ENCODE results near the gene SLC26A3.

SLC26A3 gene

DNA sequence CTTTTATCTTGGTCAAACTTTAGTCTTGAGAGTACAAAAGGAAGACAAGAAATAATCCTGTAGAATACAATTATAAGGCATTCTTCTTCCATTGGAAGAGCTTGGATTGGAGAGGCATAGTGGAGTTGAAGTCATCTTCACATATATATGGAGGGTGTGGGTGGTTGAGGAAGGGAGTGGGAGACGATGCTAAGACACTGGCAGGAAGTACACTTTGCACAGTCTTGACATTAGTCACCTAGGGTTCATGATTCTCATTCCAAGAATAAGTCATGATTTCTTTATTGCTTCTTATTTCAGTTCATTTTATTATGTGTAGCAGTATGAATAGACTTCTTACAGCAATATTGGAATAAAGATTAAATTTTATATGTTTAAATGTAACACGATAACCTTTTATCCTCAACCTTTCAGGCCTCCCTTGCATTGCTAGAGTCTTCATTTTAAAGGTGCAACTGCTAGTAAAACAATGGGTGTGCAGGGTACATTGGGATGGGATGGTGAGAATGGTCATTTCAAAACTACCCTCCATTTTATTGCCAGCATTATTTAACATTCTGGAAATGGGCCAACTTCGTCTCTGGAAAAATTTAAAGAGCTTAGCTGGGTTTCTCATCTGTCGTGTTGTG lies 12.3 kb upstream of the SLC26A3 start:
- DNase-seq: peak; percentile 6 to 65 (median 42)

- no peak for DNase-seq
Observed at GRCh38 chr7:107813524-107813923, 10.5 kb upstream of the SLC26A3 start.

DNA sequence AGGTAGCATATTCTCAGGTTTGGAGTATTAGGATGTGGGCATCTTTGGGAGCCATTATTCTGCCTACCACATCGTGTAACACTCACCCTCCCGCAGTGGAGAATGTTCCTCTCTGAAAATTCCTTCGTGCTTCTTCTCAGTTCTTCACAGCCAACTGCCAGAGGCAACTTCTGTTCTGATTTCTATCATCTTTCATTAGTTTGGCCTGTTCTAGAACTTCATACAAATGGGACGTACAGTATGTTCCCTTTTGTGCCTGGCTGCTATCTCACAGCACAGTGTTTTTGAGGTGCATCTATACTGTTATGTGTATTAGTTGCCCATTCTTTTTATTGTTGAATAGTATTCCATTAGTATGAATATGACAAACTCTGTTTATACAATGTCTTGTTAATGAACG lies 8.9 kb upstream of the SLC26A3 start:
- DNase-seq: no peak

DNA sequence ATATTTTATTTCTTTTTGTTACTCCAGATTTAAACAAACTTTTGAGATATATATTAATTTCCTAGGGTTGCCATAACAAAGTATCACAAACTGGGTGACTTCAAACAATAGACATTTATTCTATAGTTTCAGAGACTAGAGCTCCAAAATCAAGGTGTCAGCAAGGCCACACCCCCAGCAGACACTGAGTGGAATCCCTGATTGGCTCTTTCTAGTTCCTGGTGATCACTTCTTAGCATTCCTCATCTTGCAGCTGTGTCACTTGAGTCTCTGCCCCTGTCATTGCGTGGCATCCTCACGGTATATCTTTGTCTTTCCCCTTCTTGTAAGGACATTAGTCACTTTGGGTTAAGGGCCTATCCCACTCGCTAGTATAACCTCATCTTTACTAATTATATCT lies 7.6 kb upstream of the SLC26A3 start:
- DNase-seq: peak in 1 of 4 experiments; percentile 10

DNA sequence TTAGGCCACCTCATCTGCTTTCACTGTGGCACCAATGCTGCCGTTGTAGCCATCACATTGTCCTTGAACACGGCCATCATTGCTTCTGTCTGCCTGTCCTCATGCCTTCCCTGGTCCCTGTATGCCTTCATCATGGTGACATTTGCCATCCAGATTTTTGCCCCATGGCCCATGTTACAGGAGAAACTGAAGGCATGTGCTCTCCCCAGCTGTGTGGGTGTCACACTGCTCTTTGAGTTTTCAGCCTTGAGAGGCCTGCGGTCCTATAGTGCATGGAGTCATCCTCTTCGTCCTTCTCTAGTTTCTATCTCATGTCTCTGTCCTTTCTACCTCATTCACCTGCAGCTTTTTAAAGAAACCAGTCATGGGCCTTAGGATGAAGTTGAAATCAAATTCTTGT lies 6.2 kb upstream of the SLC26A3 start:
- no peak for DNase-seq

DNA sequence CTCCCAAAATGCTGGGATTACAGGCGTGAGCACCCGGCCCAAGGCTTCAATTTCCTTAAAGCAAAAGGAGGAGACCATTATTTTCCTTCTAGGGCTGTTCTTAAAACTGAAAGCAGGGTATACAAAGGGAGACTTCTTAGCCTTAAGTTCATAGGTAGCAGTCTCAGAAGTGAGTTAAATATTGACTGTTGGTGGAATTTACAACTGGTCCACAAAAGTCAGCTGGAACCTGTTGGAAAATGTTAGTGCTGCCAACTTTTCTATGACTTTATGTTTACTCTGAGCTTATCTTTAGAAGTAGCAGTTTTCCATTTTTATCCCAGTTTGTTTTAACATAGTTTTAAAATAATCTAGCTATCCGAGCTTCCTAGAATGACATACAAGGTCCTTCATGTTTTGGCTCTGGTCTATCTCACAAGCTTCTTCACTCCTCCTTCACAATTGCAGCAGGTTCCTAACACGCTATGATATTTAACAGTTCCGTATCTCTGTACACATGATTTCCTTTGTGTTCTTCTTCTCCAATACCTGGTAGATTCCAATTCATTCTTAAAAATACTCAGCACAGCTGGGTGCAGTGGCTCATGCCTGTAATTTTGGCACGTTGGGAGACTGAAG lies 3.3 kb downstream of the SLC26A3 start:
- DNase-seq: no peak

DNA sequence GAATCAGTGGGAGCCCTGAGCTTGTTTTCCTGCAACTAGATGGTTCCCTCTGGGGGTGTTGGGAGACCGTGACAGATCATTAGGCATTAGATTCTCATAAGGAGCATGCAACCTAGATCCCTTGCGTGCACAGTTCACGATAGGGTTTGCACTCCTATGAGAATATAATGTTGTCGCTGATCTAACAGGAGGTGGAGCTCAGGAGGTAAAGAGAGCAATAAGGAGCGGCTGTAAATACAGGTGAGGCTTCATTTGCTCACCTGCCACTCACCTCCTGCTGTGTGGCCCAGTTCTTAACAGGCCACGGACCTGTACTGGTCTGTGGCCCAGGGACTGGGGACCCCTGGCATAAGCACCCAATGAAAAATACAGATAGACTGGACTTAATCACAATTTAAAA lies 10.7 kb downstream of the SLC26A3 start:
- DNase-seq: no peak

DNA sequence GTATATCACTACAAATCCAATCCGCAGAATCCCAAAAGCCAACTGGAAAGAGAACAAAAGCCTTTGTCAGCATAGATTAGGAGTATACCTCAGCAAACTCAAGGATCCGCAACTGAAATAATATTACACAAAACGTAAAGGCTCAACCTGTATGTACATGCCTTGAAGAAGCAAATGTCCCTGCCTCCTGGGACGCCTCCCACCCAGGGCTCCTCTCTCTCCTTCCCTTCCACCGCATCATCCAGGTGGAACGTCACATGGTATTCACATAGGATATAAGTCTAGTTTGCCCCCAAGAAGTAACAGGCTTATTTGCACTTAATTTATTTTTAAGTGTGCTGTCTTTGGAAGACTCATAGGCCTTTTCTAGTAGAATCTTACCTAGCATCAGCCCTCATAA lies 13.4 kb downstream of the SLC26A3 start:
- DNase-seq: no peak

DNA sequence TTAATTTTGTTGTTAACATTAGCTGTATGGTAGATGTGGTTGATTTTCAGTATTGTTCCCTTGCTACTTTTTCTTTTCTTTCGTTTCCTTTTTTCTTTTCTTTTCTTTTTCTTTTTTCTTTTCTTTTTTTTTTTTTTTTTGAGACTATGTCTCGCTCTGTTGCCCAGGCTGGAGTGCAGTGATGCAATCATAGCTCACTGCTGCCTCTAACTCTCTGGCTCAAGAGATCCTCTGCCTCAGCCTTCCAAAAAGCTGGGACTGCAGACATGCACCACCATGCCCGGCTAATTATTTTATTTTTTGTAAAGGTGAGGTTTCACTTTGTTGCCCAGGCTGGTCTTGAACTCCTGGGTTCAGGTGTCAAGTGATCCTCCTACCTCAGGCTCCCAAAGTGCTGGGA lies 14.4 kb downstream of the SLC26A3 start:
- DNase-seq: no peak

- no peak for DNase-seq
Observed at GRCh38 chr7:107788216-107788615, 14.8 kb downstream of the SLC26A3 start.

DNA sequence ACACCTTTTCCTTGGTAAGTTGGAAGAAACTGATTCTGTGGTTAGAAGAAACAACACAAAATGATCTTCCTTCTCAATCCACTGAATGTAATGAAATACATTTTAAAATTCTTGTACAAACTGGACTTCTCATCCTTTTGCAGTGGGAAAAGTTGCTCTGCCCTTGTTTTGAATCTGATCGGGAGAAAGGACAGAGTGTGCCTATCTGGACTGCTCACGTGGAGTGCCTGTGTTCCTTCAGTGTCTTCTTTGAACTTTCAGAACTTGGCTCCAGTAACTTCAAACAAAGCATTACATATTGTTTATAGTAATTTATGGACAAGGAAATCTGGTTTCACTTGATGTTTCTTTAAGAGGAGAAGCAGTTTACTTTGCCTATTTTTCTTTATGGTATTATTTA lies 17.1 kb downstream of the SLC26A3 start:
- no peak for DNase-seq

GRCh38 chr7:107785170-107785569 lies 17.9 kb downstream of the SLC26A3 start:
- DNase-seq: no peak

DNA sequence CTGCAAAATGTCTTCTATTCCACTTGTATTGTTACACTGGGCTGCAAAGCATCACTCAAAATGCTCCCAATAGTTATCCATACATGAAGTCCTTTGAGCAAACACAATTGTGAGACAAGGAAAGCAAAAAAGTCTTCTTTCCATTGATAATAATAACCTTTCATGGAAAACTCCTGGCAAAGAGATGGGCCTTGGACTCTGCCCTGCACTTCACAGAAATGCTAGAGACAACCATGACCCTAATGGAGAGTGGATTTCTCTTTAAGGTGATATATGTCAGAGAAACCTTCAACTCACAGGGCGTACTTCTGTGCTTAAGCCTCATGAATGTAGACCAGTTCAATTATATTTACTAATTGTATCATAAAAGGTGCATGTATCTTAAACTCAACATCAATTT lies 19.4 kb downstream of the SLC26A3 start:
- no peak for DNase-seq

GRCh38 chr7:107782374-107782773 lies 20.6 kb downstream of the SLC26A3 start:
- DNase-seq: no peak

DNA sequence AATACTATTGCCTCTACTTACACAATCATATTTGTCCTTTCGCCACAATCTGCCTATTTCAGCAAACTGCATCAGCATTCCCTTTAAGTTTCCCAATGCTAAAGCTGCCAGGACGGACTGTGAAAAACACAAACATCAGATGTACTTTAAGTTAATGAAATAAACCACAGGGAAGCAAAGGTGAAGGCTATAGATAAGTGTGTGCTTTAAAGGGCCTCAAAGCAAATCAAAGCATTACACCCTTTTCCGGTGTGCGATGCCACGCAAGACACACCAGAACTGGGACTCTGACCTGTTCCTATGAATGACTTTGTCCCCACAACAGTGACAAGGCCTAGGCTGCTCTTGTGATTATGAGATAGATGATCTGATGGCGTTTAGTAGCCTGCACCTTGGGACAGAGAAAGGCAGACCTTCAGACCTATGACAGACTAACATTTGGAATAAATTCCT lies 23.4 kb downstream of the SLC26A3 start:
- no peak for DNase-seq

DNA sequence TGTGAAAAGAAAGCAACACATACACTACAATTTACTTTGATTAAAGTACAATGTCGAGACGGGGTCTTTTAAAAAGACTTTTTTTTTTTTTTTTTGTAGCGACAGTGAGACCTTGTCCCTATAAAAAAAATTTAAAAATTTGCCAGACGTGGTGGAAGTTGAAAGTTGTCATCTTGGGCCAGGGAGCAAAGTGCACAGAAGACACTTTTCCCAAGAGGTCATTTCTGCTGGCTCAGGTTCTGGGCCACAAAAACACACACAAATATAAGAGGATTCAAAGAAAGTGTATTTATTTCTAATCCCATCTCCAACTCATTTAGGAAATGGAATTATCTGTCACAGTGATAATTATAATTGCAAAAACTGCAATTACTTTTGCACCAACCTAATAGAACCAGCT lies 24.7 kb downstream of the SLC26A3 start:
- no peak for DNase-seq

- no peak for DNase-seq
Observed at GRCh38 chr7:107777702-107778101, 25.3 kb downstream of the SLC26A3 start.

DNA sequence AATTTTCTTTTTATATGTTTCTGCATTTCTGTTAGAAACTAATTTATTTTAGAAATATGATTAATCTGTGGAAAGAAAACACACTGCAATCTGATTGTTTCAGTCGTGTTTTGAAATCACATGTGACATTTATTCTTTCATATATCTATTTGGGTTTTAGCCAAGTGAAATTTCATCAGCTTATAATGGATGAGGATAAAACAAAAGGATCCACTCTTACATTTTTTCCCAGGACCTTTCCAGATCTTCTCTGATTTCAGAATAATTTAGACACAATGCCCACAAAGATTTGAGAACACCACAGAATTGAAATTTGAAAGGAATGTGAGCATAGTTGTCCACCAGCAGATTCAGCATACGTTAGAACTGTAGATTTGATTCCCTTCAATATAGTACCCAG lies 30.0 kb downstream of the SLC26A3 start:
- DNase-seq: no peak

GRCh38 chr7:107768263-107768662 lies 34.8 kb downstream of the SLC26A3 start:
- no peak for DNase-seq

DNA sequence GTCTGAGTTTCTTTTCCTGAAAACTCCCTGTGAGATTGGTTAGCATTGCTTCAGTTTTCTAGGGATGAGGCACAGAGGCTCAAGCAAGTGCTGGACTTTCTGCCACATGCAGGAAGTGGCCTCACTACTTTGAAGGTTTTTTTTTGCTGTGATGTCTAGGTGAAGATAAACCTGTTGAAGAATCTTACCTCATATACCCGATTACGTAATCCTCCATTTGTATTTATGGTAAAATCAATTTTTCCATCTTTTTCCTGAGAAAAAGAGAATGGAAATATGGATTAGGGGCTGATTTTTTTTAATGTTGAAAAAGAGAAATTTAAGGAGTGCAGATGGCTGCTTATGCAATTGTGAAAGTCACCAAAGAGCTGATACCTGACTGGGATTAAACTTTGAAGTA lies 35.6 kb downstream of the SLC26A3 start:
- no peak for DNase-seq

GRCh38 chr7:107758667-107759066 lies 44.4 kb downstream of the SLC26A3 start:
- no peak for DNase-seq

GRCh38 chr7:107754642-107755041 lies 48.4 kb downstream of the SLC26A3 start:
- no peak for DNase-seq

DNA sequence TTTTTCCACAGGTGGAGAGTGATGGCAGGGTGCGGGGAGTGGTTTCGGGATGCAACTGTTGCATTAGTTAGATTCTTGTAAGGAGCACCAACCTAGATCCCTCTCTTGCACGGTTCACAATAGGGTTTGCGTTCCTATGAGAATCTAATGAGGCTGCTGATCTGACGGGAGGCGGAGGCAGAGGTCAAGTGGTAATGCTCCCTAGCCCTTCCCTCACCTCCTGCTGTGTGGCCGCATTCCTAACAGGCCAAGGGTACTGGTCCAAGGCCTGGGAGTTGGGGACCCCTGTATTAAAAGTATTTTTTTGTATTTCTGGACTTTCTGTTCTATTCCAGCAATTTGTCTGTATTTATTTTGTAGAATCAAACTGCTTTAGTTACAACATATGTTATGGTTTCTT lies 51.9 kb downstream of the SLC26A3 start:
- no peak for DNase-seq

DNA sequence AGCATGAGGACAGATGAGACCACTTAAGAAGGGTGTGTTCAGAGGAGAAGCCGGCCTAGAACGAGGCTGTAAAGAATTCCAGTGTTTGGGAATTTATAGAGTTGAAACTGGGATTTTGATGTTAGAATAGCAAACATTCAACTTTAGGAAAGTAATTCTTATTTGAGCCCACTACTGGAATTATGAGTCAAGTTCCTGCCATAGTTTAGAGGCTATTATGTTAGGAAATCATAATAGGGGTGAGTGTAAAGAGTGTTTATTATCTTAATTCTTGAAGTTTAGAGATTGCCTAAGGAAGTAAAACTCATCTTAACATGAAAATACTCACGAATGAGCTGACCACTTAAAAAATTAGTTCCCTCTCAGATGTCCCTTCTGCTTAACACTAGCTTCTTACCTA lies 57.0 kb downstream of the SLC26A3 start:
- peak in 2 of 4 experiments; percentile 16 to 20 for DNase-seq

DNA sequence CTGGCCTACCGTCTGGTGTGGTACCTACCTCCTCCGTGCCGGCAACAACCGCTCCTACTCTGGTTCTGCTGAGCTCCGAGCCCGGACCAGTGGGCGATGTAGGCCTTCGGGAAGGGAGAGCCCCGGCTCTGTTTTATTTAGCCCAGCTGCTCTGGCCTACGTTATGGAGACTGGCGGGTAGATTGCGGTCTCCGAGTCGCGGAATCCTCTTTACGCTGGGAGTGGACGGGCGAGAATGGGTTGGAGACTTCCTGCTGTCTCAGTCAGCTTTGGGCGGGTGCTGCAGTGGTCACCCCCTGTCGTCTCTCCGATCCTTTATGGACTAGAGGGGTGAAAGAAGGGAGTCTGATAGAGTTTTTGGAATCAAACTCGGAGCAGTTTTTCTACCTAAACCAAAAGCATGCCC lies 58.7 kb downstream of the SLC26A3 start:
- DNase-seq: peak in 2 of 4 experiments; percentile 49 to 57
